OCI-LY7 (cell line): ENCODE measurements around the gene ZSCAN25.

Source experiments
- CTCF ChIP-seq: fragments of 200-600 bp; sonication (generic); conservative IDR thresholded peaks from 2 replicates; pipeline ENCODE4 v1.5.1; 2014; ENCODE audit warnings: mild to moderate bottlenecking, antibody characterized with exemption, low read length, moderate library complexity, mixed read lengths
- EZH2phosphoT487 ChIP-seq: fragments of 200-600 bp; sonication (generic); IDR thresholded peaks from 2 replicates; pipeline ENCODE4 v1.6.1; 2018; ENCODE audit warnings: low read depth, borderline replicate concordance, mild to moderate bottlenecking, mixed run types, antibody characterized with exemption, low read length, moderate library complexity, mixed read lengths

GRCh38 chr7:99679032-99679399 lies 62.3 kb downstream of the ZSCAN25 start:
- TF ChIP-seq CTCF: no peak
- no peak for TF ChIP-seq EZH2phosphoT487
